Measurements from ENCODE around the gene ATXN7L2. TPM values are rescaled to one million over a fixed set of nuclear protein-coding genes. Genes with fewer than 3 reads are reported as not detected.

Gene ATXN7L2
- total and polyA plus RNA-seq, 2 donors from 2014 or later, result 5.7 to 7.3 TPM

- Histone ChIP-seq H3K27ac (ENCODE audit: low read depth in 2 of 2, low read length in 2 of 2) (no peak overlapping the region), H3K36me3 (ENCODE audit: control insufficient read depth in 2 of 3, insufficient read depth in 3 of 3, low read length in 3 of 3) (peaks cover 0 to 15% (median 12%) of the 10 kb centered on the region in 3 donors), H3K4me1 (ENCODE audit: control insufficient read depth in 2 of 3, insufficient read depth in 2 of 3, low read depth in 1 of 3, low read length in 3 of 3) (peaks cover 0 to 11% (median 4%) of the 10 kb centered on the region in 3 donors), H3K9ac (ENCODE audit: low read length in 3 of 3) (no peak overlapping the region), H3K27me3 (ENCODE audit: control insufficient read depth, insufficient read depth, low read length) (no peaks in the 10 kb centered on the region), H3K9me3 (ENCODE audit: control insufficient read depth in 2 of 3, insufficient read depth in 1 of 3, low read length in 3 of 3) (no peaks in the 10 kb centered on the region), H3K4me3 (ENCODE audit: low read length in 3 of 3) (no peak overlapping the region)
- intact Hi-C loops (cut with DNase I), result loop anchor here (5.0 kb wide), 1 partner anchor 40 kb away; no protein-coding TSS in a partner anchor
- DNase-seq (no peak), FAIRE-seq (no peak)
- no peak for TF ChIP-seq CTCF (IDR thresholded peaks at IDR 0.05; ENCODE audit: borderline replicate concordance, extremely low read depth, insufficient read depth)
These were observed 9.1 kb downstream of the ATXN7L2 start for GRCh38 chr1:109492779-109493178.

- Histone ChIP-seq H3K27me3 (ENCODE audit: control insufficient read depth, insufficient read depth, low read length) (no peaks in the 10 kb centered on the region), H3K4me3 (ENCODE audit: low read length in 3 of 3) (peak overlapping the region in 1 of 3 donors; percentile 93), H3K4me1 (ENCODE audit: control insufficient read depth in 2 of 3, insufficient read depth in 2 of 3, low read depth in 1 of 3, low read length in 3 of 3) (peaks cover 0 to 11% (median 4%) of the 10 kb centered on the region in 3 donors), H3K9me3 (ENCODE audit: control insufficient read depth in 2 of 3, insufficient read depth in 1 of 3, low read length in 3 of 3) (no peaks in the 10 kb centered on the region), H3K9ac (ENCODE audit: low read length in 3 of 3) (peak overlapping the region in 2 of 3 donors; percentile 49 to 54), H3K36me3 (ENCODE audit: control insufficient read depth in 2 of 3, insufficient read depth in 3 of 3, low read length in 3 of 3) (peaks cover 0 to 16% (median 9%) of the 10 kb centered on the region in 3 donors), H3K27ac (ENCODE audit: low read depth in 2 of 2, low read length in 2 of 2) (no peak overlapping the region)
- intact Hi-C loops (cut with DNase I), result loop anchor here (5.0 kb wide), 1 partner anchor 39 kb away; no protein-coding TSS in a partner anchor
- TF ChIP-seq CTCF (IDR thresholded peaks at IDR 0.05; ENCODE audit: borderline replicate concordance, extremely low read depth, insufficient read depth), result no peak
- no peak for DNase-seq
- FAIRE-seq, result no peak
These were observed 9.5 kb downstream of the ATXN7L2 start for GRCh38 chr1:109493227-109493626.

- Histone ChIP-seq H3K36me3 (ENCODE audit: control insufficient read depth in 2 of 3, insufficient read depth in 3 of 3, low read length in 3 of 3) (peaks cover 0 to 16% (median 9%) of the 10 kb centered on the region in 3 donors), H3K27ac (ENCODE audit: low read depth in 2 of 2, low read length in 2 of 2) (peak within 1 kb of the TSS; percentile 57 to 59), H3K27me3 (ENCODE audit: control insufficient read depth, insufficient read depth, low read length) (no peaks in the 10 kb centered on the region), H3K4me1 (ENCODE audit: control insufficient read depth in 2 of 3, insufficient read depth in 2 of 3, low read depth in 1 of 3, low read length in 3 of 3) (peaks cover 0 to 11% (median 4%) of the 10 kb centered on the region in 3 donors), H3K4me3 (ENCODE audit: low read length in 3 of 3) (peak within 1 kb of the TSS; percentile 80 to 94 (median 93)), H3K9ac (ENCODE audit: low read length in 3 of 3) (peak within 1 kb of the TSS; percentile 49 to 73 (median 54)), H3K9me3 (ENCODE audit: control insufficient read depth in 2 of 3, insufficient read depth in 1 of 3, low read length in 3 of 3) (no peaks in the 10 kb centered on the region)
- intact Hi-C loops (cut with DNase I), result loop anchor here (5.0 kb wide), 1 partner anchor 38 kb away; no protein-coding TSS in a partner anchor
- DNase-seq, result peak; percentile 90 to 95 (median 93)
- FAIRE-seq, result no peak
- TF ChIP-seq CTCF (IDR thresholded peaks at IDR 0.05; ENCODE audit: borderline replicate concordance, extremely low read depth, insufficient read depth), result peak; percentile 80
These were observed 10.3 kb downstream of the ATXN7L2 start, which contains the start of gene CYB561D1 for GRCh38 chr1:109493805-109494539. CYB561D1 (plus strand) TSS chr1:109494094; CDS start chr1:109494140, 46 bp downstream.
